NCI-H2171 (cell line): Measurements from ENCODE around the gene HOXB9.

Experiments
- DNase-seq: peaks from one replicate; lab custom pipeline; 2025; lab: John Stamatoyannopoulos, UW

The HOXB9 gene

GRCh38 chr17:48596000-48596734, 30.0 kb downstream of the HOXB9 start:
- no peak for DNase-seq

DNA sequence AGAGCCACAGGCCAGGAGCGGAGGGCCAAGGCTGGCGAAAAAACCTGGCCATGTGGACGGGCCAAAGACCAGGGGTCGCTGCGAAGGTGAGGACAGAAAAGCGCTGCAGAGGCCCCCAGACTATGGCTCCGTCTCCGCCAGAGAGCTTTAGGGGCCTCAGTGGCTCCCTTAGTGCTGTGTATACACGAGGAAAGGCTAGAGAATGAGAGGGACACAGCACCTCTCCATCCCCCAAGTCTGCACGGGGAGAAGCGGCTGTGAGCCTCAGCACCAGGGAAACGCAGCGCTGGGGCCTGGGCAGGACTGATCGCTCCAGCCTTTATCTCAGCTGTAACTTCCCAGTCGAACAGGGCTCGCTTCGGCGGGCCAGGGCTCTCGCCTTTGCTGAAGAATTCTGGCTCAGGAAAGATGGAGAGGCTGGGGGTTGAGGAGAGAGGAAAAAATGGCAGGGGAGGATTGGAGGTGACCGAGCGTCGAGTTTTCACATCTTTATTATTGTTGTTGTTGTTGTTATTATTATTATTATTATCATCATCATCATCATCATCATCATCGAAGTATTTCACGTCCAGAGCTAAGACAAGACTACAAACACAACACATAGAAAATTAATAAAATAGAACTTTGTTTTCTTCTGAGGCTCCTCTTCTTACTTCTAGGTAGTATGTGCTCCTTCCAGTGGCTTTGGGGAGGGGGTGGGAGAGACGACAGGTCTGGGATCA, 30.7 kb downstream of the HOXB9 start:
- DNase-seq: no peak

DNA sequence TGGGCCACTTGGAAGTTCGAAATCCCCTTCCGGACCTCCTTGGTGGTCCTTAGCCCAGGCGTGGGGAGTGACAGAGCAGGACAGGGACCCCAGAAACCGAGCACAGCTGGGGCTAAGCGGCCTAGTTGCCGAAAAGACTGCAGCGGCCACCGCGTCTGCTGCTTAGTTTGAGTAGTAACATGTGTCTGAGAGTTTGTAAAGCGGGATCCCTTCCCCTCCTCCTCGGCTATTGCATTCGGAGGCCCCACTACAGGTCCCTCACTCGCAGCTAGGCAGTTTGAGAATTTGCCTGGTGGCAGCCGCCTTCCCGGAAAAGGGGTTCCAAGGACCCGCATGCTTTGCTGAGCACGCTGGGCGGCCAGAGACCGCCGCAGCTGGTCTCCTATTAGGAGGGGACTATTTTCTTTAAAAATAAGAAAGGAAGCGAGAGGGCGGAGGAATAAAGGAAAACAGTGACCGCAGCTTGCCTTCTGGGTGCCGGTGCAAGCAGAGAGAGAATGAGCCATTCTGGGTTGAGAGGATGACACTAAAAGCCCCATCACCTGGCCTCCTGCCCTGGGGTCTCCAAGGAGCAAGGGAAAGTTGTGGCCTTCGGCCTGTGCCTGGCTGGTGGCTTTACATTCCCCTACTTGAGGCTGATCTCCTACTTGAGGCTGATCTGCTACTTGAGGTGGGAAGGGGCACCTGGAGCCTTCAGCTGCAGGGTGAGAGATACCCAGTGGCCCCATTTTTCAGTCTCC, 31.4 kb downstream of the HOXB9 start:
- DNase-seq: no peak

DNA sequence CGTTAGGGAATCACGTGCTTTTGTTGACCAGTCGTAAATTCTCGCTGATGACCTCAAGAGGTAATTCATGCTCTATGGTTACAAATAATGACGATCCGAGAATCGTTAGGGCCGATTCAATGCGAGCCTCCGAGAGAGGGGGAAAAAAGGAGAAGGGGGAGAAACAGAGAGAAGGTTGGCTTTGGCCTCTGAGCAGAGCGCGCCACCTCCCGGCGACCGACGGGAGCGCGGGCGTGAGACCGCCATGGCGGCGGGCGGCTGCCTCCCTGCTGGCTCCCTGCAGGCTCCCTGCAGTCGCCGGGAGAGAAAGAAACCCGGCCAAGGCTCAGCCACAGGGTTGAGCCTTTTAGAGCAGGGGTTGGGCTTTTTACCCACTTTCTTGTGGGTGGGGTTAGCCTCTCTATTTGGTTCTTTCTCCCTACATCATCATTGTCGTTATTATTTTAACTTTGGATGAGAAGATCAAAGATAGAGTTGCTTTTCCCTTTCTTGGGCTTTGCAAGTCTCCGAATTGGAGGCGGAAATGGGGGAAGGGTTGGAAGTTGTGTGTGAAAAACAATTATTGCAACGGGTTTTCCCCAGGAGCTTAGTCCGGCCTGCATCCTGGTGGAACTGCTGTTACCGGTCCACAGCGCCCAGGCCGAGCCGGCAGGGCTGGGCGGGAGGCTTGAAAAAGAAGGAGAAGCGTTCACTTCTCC, 32.2 kb downstream of the HOXB9 start:
- DNase-seq: peak; percentile 28

DNA sequence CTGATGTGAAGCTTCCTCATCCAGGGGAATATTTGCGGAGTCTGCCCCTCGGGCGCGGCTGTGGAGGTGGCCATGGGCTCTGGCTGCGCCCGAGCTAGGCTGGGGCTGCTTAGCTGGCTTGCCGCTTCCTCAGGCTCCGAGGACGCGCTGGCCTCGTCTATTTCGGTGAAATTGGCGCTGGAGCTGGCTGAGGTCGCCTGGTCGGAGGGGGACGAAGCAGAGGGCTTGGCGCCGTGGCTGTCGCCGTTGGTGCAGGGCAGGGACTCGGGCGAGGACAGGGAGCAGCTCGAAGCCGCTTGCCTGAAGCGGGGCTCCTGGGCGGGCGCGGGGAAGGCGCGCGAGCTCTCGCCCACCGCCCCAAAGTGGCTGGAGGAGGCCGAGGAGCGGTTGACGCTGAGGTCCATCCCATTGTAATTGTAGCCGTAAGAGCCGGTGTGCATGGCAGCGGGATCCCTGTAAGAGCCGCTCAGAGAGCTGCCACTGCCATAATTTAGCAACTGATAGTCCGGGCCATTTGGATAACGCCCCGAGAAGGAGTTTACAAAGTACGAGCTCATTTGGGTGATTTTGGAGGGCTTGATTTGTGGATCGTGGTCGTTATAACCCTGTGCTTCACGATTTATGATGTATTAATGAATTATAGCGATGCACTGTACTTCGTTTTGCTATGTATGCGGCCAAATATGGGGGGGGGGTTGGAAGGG, 32.9 kb downstream of the HOXB9 start, which contains the start of gene HOXB5:
Gene HOXB5 (minus strand): TSS at position 654 of the 704 bp plus-strand sequence. CDS start 97 bp downstream, at position 557.
- no peak for DNase-seq

- DNase-seq: no peak
Observed at GRCh38 chr17:48592577-48592976, 33.6 kb downstream of the HOXB9 start.

- DNase-seq: no peak
Observed at GRCh38 chr17:48592057-48592514, 34.1 kb downstream of the HOXB9 start.

DNA sequence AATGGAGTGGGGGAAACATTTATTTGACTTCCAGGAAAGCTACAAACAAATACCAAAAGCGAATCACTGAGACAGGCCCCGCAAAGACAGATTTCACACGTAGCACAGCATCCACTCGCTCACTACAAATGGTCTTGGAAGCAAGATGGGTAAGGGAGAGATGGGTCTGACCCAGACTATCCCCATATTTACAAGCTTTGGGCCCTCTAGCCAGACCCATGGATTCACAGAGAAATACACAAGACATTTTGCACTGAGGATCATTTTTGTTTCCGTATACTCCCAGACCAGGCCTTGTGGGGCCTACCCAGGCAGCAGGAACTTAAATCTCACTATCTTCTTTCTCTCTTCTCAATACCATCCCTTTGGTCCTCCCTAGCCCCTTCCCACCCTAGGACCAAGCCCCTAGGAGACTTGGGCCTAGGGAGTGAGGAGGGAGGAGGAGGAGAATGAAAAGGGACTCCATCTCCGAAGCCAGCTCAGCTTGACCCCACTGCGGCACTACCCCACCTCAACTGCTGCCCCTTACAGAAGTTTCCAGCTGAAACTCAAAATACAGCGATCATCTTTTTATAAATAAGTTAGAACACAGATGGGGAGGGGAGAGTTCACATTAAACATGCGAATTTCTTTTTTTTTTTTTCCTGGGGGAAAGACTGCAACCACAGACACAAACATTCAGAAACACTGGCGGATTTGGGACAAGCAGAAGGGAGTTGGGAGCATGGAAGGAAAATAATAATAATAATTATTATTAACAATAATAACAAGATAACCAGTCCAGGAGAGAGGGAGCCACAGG, 34.7 kb downstream of the HOXB9 start:
- DNase-seq: no peak

GRCh38 chr17:48590607-48591161, 35.5 kb downstream of the HOXB9 start:
- DNase-seq: no peak

- no peak for DNase-seq
Observed at GRCh38 chr17:48589831-48590606, 36.1 kb downstream of the HOXB9 start, which contains the start of gene HOXB3. Gene HOXB3 (minus strand): TSS chr17:48590241. CDS start chr17:48552474, 37,767 bp downstream.

- no peak for DNase-seq
Observed at GRCh38 chr17:48589060-48589830, 36.9 kb downstream of the HOXB9 start.

- no peak for DNase-seq
Observed at GRCh38 chr17:48588528-48588927, 37.6 kb downstream of the HOXB9 start.

GRCh38 chr17:48588074-48588415, 38.1 kb downstream of the HOXB9 start:
- DNase-seq: no peak

DNA sequence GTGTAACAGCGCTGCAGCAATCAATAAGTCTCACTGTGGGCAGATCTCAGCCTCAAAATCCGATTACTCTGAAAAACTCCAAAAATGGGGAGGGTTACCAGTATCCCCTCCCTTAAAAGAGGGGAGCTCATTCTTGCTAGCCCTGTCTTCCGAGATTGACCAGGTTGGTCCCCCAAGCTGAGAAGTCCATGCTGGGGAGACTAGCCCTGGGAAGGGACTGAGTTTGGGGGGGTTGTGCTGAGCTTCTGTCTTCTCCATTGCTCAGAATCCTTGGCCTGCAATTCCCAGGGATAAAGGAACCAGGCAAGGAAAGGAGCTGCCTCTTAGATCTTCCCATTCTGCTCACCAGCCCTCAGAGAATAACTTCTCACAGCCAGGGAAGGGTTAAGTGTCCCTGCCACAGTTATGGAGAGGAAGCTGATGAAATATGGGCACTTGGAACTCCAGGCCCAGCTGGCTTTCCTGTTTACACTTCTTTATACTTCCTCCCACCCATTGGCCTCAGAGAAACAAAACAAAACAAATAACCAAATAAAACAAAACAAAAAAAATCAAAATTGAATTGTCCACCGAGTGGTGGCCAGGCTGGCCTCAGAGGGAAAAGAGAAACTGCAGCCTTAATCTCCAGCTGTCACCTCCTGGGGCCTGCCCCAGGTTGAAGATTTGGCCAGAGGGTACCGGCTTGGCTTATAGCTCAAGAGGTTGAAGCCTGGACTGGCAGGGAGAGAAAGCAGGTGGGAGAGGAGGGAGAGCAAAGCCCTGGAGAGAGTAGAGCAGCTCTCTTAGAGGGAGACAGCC, 38.7 kb downstream of the HOXB9 start:
- no peak for DNase-seq

GRCh38 chr17:48586355-48587258, 39.6 kb downstream of the HOXB9 start:
- DNase-seq: no peak

- no peak for DNase-seq
Observed at GRCh38 chr17:48584223-48584741, 41.9 kb downstream of the HOXB9 start.
